Naive thymus-derived CD8-positive, alpha-beta T cell (primary cell): ENCODE results near the gene C11orf58. TPM values are rescaled to one million over a fixed set of nuclear protein-coding genes. Genes with fewer than 3 reads are reported as not detected.
A peak's percentile ranks its signal among the peaks of the same experiment; 100 is the strongest.

Source experiments
- ATAC-seq, 2 donors: fragments of 150-1000 bp; cut with Tn5 transposase in 1 of 2; sonication (Bioruptor Pico), chemical (Tn5 transposase) in 1 of 2; 1 replicate in 1 of 2; 2 replicates in 1 of 2; pipeline ENCODE4 v1.10.0; 2021; ENCODE audit warnings: mild to moderate bottlenecking in 2 of 2, moderate library complexity in 2 of 2
- POLR2A ChIA-PET: fragments of 350-600 bp; sonication (Branson Sonifier 250); formaldehyde crosslinking; loops from one replicate; lab custom pipeline; 2021; ENCODE audit warnings: antibody characterized with exemption; lab: Charles Lee
- DNase-seq, 10 donors: peaks; one replicate each; pipeline versions ENCODE4 v3.0.0 to v3.0.0-alpha.2; 2020 to 2022
- H3K27ac Mint-ChIP-seq, 10 donors: one replicate each; pipeline ENCODE4 v1.8.0; 2020 to 2022; ENCODE audit warnings: mild to moderate bottlenecking in 10 of 10, mixed read lengths in 10 of 10, moderate library complexity in 4 of 10, inconsistent platforms in 1 of 10
- H3K27me3 Mint-ChIP-seq, 5 donors: one replicate each; pipeline ENCODE4 v1.8.0; 2021 to 2022; ENCODE audit warnings: mixed read lengths in 5 of 5
- H3K36me3 Mint-ChIP-seq, 3 donors: one replicate each; pipeline ENCODE4 v1.8.0; 2020 to 2022; ENCODE audit warnings: mixed read lengths in 3 of 3, mild to moderate bottlenecking in 2 of 3, inconsistent platforms in 1 of 3
- H3K4me1 Mint-ChIP-seq, 4 donors: one replicate each; pipeline ENCODE4 v1.8.0; 2021 to 2022; ENCODE audit warnings: mixed read lengths in 4 of 4
- H3K4me3 Mint-ChIP-seq, 10 donors: one replicate each; pipeline ENCODE4 v1.8.0; 2020 to 2022; ENCODE audit warnings: mild to moderate bottlenecking in 10 of 10, mixed read lengths in 10 of 10, moderate library complexity in 6 of 10, inconsistent platforms in 1 of 10
- H3K9me3 Mint-ChIP-seq, 9 donors: one replicate each; pipeline ENCODE4 v1.8.0; 2020 to 2022; ENCODE audit warnings: mixed read lengths in 9 of 9, mild to moderate bottlenecking in 3 of 9, inconsistent platforms in 1 of 9, moderate library complexity in 1 of 9
- polyA plus RNA-seq, 3 donors: library from polyadenylated mRNA; unstranded; fragments of 300-500 nt; fragmentation: Illumina TruSeq; gene quantifications; one replicate each; pipeline ENCODE4 v1.2.3, GENCODE V29; 2021
- total RNA-seq, 8 experiments: library from RNA in 2 of 8; stranded (reverse) in 2 of 8; gene quantifications; one replicate each; pipeline ENCODE4 v1.2.3 and lab custom pipeline; 2021 to 2026

The C11orf58 gene
- total and polyA plus RNA-seq, 5 experiments from 2014 or later = 169 to 195 (median 181) TPM

DNA sequence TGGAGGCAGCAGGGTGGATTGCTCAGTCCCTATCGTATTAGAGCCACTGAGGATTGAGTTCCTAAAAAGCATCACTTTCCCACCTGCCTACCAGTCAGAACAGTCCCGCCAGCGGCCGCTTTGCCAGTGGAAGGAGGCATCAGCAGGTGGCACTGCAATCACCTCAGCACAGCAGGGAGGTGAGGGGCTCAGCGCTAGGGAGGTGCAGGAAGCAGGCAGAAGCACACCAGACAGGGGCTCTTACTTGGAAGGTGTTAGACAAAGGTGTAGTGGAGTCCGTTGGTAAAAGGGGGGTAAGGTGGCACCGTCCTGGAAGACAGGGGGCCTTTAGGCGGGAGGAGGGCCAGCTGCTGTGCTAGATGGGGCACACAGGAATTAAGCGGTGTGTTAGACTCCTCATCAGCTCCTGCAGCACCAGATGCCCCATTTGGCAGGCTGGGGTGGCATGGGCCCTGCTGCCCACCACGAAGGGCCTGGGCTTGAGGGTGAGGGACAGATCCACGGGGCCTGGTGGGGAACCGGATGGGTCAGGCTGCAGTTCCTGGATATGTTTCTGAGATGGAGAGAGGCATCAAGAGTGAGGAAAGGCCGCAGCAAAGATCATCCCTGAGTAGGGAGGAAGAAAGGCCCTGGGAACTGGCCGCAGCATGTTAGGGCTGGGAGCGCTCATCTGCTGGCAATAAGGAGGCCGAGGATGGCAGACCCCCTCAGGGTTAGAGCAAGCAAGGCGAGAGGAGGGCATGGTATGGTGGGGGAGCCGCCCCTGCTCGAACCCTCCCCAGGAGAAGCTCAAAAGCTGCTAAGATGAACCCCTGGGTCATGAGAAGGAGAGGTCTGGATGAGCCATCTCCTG is 42.5 kb downstream of the C11orf58 start:
- Mint-ChIP-seq H3K27ac (no peak overlapping the region), H3K36me3 (no peaks in the 10 kb centered on the region), H3K9me3 (no peaks in the 10 kb centered on the region), H3K27me3 (no peaks in the 10 kb centered on the region), H3K4me3 (no peak overlapping the region), H3K4me1 (peaks cover 0 to 4% (median 0%) of the 10 kb centered on the region in 4 donors)
- no peak for DNase-seq
- ATAC-seq = no peak
- POLR2A ChIA-PET = no interaction called here

DNA sequence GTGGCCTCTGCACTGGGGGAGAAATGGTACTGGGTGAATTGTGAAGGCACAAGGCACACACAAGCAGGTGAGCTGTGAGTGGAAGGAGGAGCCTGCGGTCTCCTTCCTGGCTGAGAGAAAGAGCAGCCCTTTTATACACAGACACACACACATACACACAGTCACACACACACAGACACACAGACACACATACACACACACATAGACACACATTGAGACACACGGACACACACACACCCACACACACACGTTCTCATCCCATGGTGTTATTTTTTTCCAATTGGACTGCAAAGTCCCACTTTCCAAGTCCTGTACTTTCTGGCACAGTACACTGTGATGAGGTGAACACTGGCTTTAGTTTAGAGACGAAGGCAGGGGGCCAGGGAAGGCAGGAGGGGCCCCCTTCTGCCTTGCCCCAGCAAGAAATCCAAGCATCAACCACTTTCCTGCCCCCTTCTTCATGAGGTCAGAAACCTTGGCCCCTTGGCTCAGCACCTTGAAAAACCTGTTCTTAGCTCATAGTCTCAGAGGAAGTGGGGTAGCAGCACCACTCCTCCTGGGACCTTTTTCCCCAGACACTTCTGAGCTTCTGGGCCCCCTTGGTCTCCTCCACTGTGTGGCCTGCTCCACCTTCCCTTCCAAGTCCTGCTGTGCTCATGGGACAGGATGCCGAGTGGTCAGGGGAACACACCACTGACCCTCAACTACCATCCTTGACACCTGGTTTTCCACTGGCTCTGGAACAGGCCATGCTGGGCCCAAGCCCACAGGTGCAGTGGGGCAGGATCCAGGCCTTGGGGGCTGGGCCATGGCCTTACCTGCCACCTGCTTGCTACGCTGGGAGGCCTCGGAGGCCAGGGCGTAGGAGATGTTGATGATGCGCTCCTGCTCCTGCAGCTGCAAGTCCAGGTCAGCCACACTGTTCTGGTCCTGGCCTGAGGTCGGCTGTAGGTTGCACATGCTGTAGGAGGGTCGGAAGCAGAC is 43.8 kb downstream of the C11orf58 start:
- no peak for DNase-seq
- Mint-ChIP-seq H3K9me3 (no peaks in the 10 kb centered on the region), H3K27ac (peak overlapping the region in 1 of 10 donors; percentile 20)

DNA sequence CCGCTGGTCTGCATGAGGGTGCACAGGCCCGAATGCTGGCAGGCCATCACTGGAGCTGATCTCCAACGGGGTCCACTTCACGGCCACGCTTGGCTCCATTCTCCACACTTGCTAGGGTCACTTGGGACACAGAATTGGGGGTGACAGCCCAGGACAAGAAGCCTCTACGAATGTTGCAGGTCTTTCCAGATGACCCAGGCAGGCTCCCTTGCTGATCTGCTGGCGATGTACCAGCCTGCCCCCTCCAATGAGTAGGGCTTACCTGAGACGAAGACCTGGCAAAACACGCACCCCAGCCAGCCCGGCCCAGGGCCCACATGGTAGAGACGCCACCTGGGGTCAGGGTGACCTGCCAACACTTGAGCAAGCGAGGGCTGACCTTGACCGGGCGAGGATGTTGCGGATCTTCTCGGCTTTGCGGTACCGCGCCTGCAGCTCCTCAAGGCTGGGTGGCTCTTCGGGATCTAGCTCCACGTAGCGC is 44.9 kb downstream of the C11orf58 start:
- no peaks in the 10 kb centered on the region for H3K27me3 Mint-ChIP-seq
- H3K36me3 Mint-ChIP-seq = no peaks in the 10 kb centered on the region
- ATAC-seq = no peak
- peak overlapping the region in 1 of 10 donors; percentile 29 for H3K27ac Mint-ChIP-seq
- no peak for DNase-seq
- H3K9me3 Mint-ChIP-seq = no peaks in the 10 kb centered on the region
- no peak overlapping the region for H3K4me3 Mint-ChIP-seq
- H3K4me1 Mint-ChIP-seq = peaks cover 0 to 4% (median 0%) of the 10 kb centered on the region in 4 donors
- POLR2A ChIA-PET = no interaction called here

More for the DNA sequence above, 43.8 kb downstream of the C11orf58 start:
- peaks cover 0 to 4% (median 0%) of the 10 kb centered on the region in 4 donors for H3K4me1 Mint-ChIP-seq
- H3K36me3 Mint-ChIP-seq = no peaks in the 10 kb centered on the region
- no peak overlapping the region for H3K4me3 Mint-ChIP-seq
- ATAC-seq = no peak
- POLR2A ChIA-PET = no interaction called here
- no peaks in the 10 kb centered on the region for H3K27me3 Mint-ChIP-seq

- H3K9me3 Mint-ChIP-seq = no peaks in the 10 kb centered on the region
- no peaks in the 10 kb centered on the region for H3K27me3 Mint-ChIP-seq
- H3K4me1 Mint-ChIP-seq = peaks cover 0 to 4% (median 0%) of the 10 kb centered on the region in 4 donors
- DNase-seq (no peak), ATAC-seq (no peak)
- peak overlapping the region in 1 of 10 donors; percentile 29 for H3K27ac Mint-ChIP-seq
- POLR2A ChIA-PET = no interaction called here
- no peak overlapping the region for H3K4me3 Mint-ChIP-seq
- H3K36me3 Mint-ChIP-seq = no peaks in the 10 kb centered on the region
Observed at GRCh38 chr11:16784097-16784496, 45.6 kb downstream of the C11orf58 start.

DNA sequence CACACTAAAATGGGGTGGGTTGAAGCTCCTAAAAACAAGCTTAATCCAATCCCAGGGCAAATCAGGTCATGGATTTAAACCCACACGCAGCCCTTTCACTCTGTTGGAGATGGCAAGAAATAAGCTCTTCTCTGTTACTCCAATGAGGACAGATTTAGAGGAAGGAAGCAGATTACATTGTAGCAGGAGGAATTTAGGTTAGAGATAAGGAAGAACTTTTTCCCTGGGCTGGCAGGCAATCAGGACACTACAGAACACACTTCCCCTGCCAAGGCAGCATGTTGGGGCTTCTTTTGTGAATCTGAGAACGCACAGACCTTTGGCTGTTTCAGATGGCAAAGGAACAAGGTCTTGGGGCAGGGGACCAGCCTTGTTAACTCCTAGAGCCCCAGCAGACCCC is 46.2 kb downstream of the C11orf58 start:
- H3K36me3 Mint-ChIP-seq = no peaks in the 10 kb centered on the region
- H3K4me3 Mint-ChIP-seq = no peak overlapping the region
- DNase-seq = no peak
- no peak overlapping the region for H3K27ac Mint-ChIP-seq
- no peak for ATAC-seq
- POLR2A ChIA-PET = interaction anchor here (0.6 kb wide), 1 partner anchor 16 kb away, joined by 4 read pairs; no protein-coding TSS in a partner anchor
- no peaks in the 10 kb centered on the region for H3K27me3 Mint-ChIP-seq
- H3K4me1 Mint-ChIP-seq = peaks cover 0 to 2% (median 0%) of the 10 kb centered on the region in 4 donors
- H3K9me3 Mint-ChIP-seq = no peaks in the 10 kb centered on the region

DNA sequence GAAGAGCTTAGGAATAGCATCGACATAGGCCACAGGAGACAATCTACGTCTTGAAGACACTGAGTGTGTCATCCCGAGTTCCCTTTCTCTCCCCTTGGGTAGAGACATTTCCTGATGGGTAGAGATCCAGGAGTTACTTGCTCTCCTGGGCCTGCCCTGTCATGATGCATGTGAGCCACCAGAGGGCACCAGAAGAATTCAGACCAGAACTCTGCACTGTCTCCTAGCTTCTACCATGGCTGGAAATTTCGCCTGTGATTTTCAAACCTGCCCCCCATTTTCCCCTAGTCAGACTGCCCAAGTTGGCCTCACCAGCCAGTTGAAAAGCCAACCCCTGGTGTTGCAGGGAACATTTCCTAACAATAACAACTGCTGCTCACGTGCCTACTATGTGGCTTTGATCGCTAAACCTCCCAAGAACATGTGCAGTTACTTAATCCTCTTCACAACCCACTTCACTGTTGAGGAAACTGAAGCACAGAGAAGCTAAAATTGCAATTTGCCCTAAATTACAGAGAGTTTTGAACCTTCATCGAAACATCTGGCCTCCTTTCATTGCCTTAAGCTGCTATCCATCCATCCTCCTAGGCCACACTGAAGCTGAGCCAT is 47.2 kb downstream of the C11orf58 start:
- POLR2A ChIA-PET = interaction anchor here (1.4 kb wide), 1 partner anchor 48 kb away, joined by 3 read pairs; no protein-coding TSS in a partner anchor
- DNase-seq (peak in 8 of 10 donors; percentile 18 to 50 (median 37)), ATAC-seq (peak; percentile 75 to 89)
- Mint-ChIP-seq H3K27ac (no peak overlapping the region), H3K4me1 (peaks cover 0 to 2% (median 0%) of the 10 kb centered on the region in 4 donors), H3K4me3 (no peak overlapping the region), H3K9me3 (no peaks in the 10 kb centered on the region), H3K36me3 (no peaks in the 10 kb centered on the region), H3K27me3 (no peaks in the 10 kb centered on the region)

DNA sequence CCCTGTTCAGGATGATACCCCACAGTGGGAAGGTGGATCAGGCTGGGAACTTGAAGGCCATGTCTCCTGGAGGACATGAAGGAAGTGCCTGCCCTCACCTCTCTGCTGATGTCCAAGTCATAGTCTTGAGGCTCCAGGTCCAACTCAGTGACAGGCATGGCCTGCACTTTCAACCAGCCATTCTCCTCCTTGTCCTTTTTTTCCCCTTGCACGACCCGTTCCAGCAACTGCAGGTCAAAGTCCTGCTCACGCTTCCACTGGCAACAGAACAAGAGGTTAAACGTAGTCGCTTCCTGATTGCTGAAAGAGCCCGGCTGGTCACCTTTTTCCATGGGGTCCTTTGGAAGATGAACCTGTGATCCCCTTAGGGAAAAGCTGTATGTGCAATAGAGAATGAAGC is 47.7 kb downstream of the C11orf58 start:
- Mint-ChIP-seq H3K36me3 (no peaks in the 10 kb centered on the region), H3K4me1 (peaks cover 0 to 2% (median 0%) of the 10 kb centered on the region in 4 donors), H3K4me3 (no peak overlapping the region), H3K9me3 (no peaks in the 10 kb centered on the region), H3K27ac (no peak overlapping the region), H3K27me3 (no peaks in the 10 kb centered on the region)
- DNase-seq (no peak), ATAC-seq (no peak)
- POLR2A ChIA-PET = interaction anchor here (1.4 kb wide), 1 partner anchor 48 kb away, joined by 3 read pairs; no protein-coding TSS in a partner anchor

DNA sequence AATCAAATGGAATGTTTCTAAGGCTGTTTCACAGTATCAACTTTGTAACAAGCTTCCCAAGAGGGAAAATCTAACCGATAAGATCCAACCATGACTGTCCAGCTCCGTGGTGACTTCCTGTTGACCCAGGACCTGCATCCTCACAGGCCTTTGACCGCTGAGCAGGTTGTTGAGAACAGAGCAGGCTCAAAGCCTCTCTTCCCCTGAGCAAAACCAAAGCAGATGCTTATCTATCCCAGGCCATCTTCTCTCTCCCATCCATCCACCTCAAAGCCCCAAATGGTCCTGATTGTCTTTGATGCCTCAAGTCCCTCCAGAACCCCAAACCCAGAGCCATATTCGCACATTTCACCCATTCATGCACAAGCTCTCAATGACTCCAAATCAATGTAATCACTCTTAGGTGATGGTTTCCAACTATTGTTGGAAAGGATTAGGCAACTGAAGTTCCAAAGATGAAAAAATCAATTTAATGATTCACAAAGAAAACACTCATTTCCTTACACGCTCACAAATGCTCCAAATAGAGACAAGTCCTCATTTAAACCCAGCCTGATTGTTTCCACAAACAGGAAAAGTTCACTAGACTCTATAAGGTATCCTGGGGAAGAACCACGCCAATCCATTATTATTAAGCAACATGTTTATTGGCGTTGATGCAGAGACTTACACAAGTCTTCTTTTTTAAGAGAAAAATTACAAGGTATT is 48.7 kb downstream of the C11orf58 start:
- Mint-ChIP-seq H3K36me3 (no peaks in the 10 kb centered on the region), H3K4me3 (no peak overlapping the region), H3K4me1 (peaks cover 0 to 4% (median 2%) of the 10 kb centered on the region in 4 donors), H3K27ac (no peak overlapping the region), H3K27me3 (no peaks in the 10 kb centered on the region), H3K9me3 (no peaks in the 10 kb centered on the region)
- POLR2A ChIA-PET = no interaction called here
- ATAC-seq (no peak), DNase-seq (no peak)

- peaks cover 0 to 4% (median 2%) of the 10 kb centered on the region in 4 donors for H3K4me1 Mint-ChIP-seq
- H3K27me3 Mint-ChIP-seq = no peaks in the 10 kb centered on the region
- H3K4me3 Mint-ChIP-seq = no peak overlapping the region
- POLR2A ChIA-PET = no interaction called here
- ATAC-seq (peak; percentile 63 to 64), DNase-seq (peak in 8 of 10 donors; percentile 13 to 49 (median 36))
- peak overlapping the region in 1 of 10 donors; percentile 51 for H3K27ac Mint-ChIP-seq
- no peaks in the 10 kb centered on the region for H3K9me3 Mint-ChIP-seq
- H3K36me3 Mint-ChIP-seq = no peaks in the 10 kb centered on the region
Observed at GRCh38 chr11:16788141-16789062, 50.0 kb downstream of the C11orf58 start.

GRCh38 chr11:16789063-16789420 is 50.6 kb downstream of the C11orf58 start:
- ATAC-seq = no peak
- DNase-seq = no peak
- no peaks in the 10 kb centered on the region for H3K36me3 Mint-ChIP-seq
- peak overlapping the region in 1 of 10 donors; percentile 51 for H3K27ac Mint-ChIP-seq
- H3K9me3 Mint-ChIP-seq = no peaks in the 10 kb centered on the region
- H3K4me1 Mint-ChIP-seq = peaks cover 0 to 4% (median 2%) of the 10 kb centered on the region in 4 donors
- H3K4me3 Mint-ChIP-seq = no peak overlapping the region
- POLR2A ChIA-PET = no interaction called here
- no peaks in the 10 kb centered on the region for H3K27me3 Mint-ChIP-seq
